IMR-90 (cell line): ENCODE data around the gene GJB5. TPM values are rescaled to one million over a fixed set of nuclear protein-coding genes. Genes with fewer than 3 reads are reported as not detected.

Experiments used
- ATAC-seq: fragments of 200-7000 bp; cut with Tn5 transposase; 2 replicates; pipeline ENCODE4 v1.9.1; 2020; ENCODE audit warnings: low read depth, mild to moderate bottlenecking, moderate library complexity
- BruUV-seq: library from RNA; stranded (reverse); fragments of 400-500 nt; replicated peaks from 2 replicates; lab custom pipeline; 2021; lab: Mats Ljungman, UMichigan
- CTCF ChIA-PET: fragments of 300-600 bp; formaldehyde crosslinking; extraction: SDS; loops from one replicate; lab custom pipeline; 2021; ENCODE audit warnings: antibody characterized with exemption; lab: Yijun Ruan, JAX
- POLR2A ChIA-PET: fragments of 300-600 bp; sonication (Branson Sonifier 250); formaldehyde crosslinking; loops from one replicate; lab custom pipeline; 2022; ENCODE audit warnings: antibody characterized with exemption; ENCODE audit not compliant: unreplicated experiment; lab: Charles Lee
- DNase-seq: peaks from one replicate; pipeline ENCODE4 v3.0.0; 2013
- H2AFZ ChIP-seq: replicated peaks from 2 replicates; pipeline ENCODE3; 2013; ENCODE audit warnings: low read length, mild to moderate bottlenecking; ENCODE audit not compliant: poor library complexity
- H2AK5ac ChIP-seq: 2 replicates; pipeline ENCODE4 v1.6.1; 2013; ENCODE audit warnings: low read depth, low read length, inconsistent platforms
- H2AK9ac ChIP-seq: replicated peaks from 2 replicates; pipeline ENCODE3; 2013; ENCODE audit warnings: mild to moderate bottlenecking, low read depth, low read length, moderate library complexity; ENCODE audit not compliant: poor library complexity
- H2BK120ac ChIP-seq: 2 replicates; pipeline ENCODE4 v1.6.1; 2013; ENCODE audit warnings: low read depth, low read length, inconsistent platforms
- H2BK15ac ChIP-seq: 3 replicates; pipeline ENCODE4 v1.6.1; 2013; ENCODE audit warnings: low read depth, low read length, inconsistent platforms
- H2BK20ac ChIP-seq: 2 replicates; pipeline ENCODE4 v1.6.1; 2013; ENCODE audit warnings: low read depth, mild to moderate bottlenecking, inconsistent platforms, low read length, moderate library complexity
- H2BK5ac ChIP-seq: 2 replicates; pipeline ENCODE4 v1.6.1; 2013; ENCODE audit warnings: mild to moderate bottlenecking, low read depth, low read length, inconsistent platforms; ENCODE audit not compliant: poor library complexity, severe bottlenecking
- H3K14ac ChIP-seq: replicated peaks from 2 replicates; pipeline ENCODE4 v1.6.1; 2013; ENCODE audit warnings: low read depth, low read length, inconsistent platforms
- H3K18ac ChIP-seq: 2 replicates; pipeline ENCODE4 v1.6.1; 2013; ENCODE audit warnings: low read depth, low read length, control low read depth
- H3K23ac ChIP-seq: 2 replicates; pipeline ENCODE4 v1.6.1; 2013; ENCODE audit warnings: low read depth, low read length, inconsistent platforms
- H3K27ac ChIP-seq: 2 replicates; pipeline ENCODE4 v1.5.1; 2013; ENCODE audit warnings: mild to moderate bottlenecking, control low read depth, low read length; ENCODE audit not compliant: insufficient read depth
- H3K27me3 ChIP-seq: 2 replicates; pipeline ENCODE4 v1.6.1; 2013; ENCODE audit warnings: low read length; ENCODE audit not compliant: control insufficient read depth, insufficient read depth
- H3K36me3 ChIP-seq: 2 replicates; pipeline ENCODE4 v1.6.1; 2013; ENCODE audit warnings: low read length, mixed read lengths; ENCODE audit not compliant: control insufficient read depth, insufficient read depth
- H3K4ac ChIP-seq: 2 replicates; pipeline ENCODE4 v1.6.1; 2013; ENCODE audit warnings: low read depth, low read length, inconsistent platforms
- H3K4me1 ChIP-seq: 2 replicates; pipeline ENCODE4 v1.6.1; 2013; ENCODE audit warnings: low read length, mixed read lengths; ENCODE audit not compliant: control insufficient read depth, insufficient read depth
- H3K4me2 ChIP-seq: 2 replicates; pipeline ENCODE4 v1.6.1; 2013; ENCODE audit warnings: low read depth, mild to moderate bottlenecking, control low read depth, low read length, moderate library complexity
- H3K4me3 ChIP-seq: 2 replicates; pipeline ENCODE4 v1.5.1; 2013; ENCODE audit warnings: low read depth, mild to moderate bottlenecking, control low read depth, low read length, moderate library complexity; ENCODE audit not compliant: insufficient read depth
- H3K56ac ChIP-seq: 2 replicates; pipeline ENCODE4 v1.6.1; 2013; ENCODE audit warnings: low read length, inconsistent platforms; ENCODE audit not compliant: insufficient read depth; ENCODE audit errors: extremely low read depth
- H3K79me1 ChIP-seq, 2 experiments: 2 replicates each; pipeline ENCODE4 v1.6.1; 2013; ENCODE audit warnings: low read length in 2 of 2, inconsistent platforms in 1 of 2, low read depth in 1 of 2
- H3K9ac ChIP-seq: 2 replicates; pipeline ENCODE4 v1.6.1; 2013; ENCODE audit warnings: low read depth, low read length, control low read depth
- H3K9me1 ChIP-seq: 2 replicates; pipeline ENCODE4 v1.6.1; 2013; ENCODE audit warnings: low read length, inconsistent platforms; ENCODE audit not compliant: insufficient read depth
- H3K9me3 ChIP-seq: 2 replicates; pipeline ENCODE4 v1.6.1; 2013; ENCODE audit warnings: low read length; ENCODE audit not compliant: control insufficient read depth, insufficient read depth
- H4K20me1 ChIP-seq: 2 replicates; pipeline ENCODE4 v1.6.1; 2013; ENCODE audit warnings: low read length, inconsistent platforms; ENCODE audit not compliant: insufficient read depth
- H4K5ac ChIP-seq: 2 replicates; pipeline ENCODE4 v1.6.1; 2013; ENCODE audit warnings: mild to moderate bottlenecking, low read depth, low read length, control low read depth
- H4K8ac ChIP-seq, 2 experiments: 2 replicates each; pipeline ENCODE4 v1.6.1; 2013; ENCODE audit warnings: low read depth in 2 of 2, low read length in 2 of 2, control low read depth in 1 of 2, inconsistent platforms in 1 of 2
- H4K91ac ChIP-seq: 2 replicates; pipeline ENCODE4 v1.6.1; 2013; ENCODE audit warnings: low read depth, low read length, inconsistent platforms; ENCODE audit not compliant: insufficient read depth
- BHLHE40 ChIP-seq: fragments of 150-350 bp; IDR thresholded peaks from 2 replicates; pipeline ENCODE4 v1.6.1; 2016; ENCODE audit warnings: mild to moderate bottlenecking, low read depth, low read length
- POLR2A ChIP-seq: IDR thresholded peaks from 2 replicates; pipeline ENCODE4 v1.6.1; 2012; ENCODE audit warnings: mild to moderate bottlenecking, low read depth, low read length
- RAD21 ChIP-seq: IDR thresholded peaks from 2 replicates; pipeline ENCODE4 v1.6.1; 2012; ENCODE audit warnings: low read length, improper control_type of control experiment
- USF2 ChIP-seq: fragments of 150-350 bp; IDR thresholded peaks from 2 replicates; pipeline ENCODE4 v1.6.1; 2017; ENCODE audit warnings: mild to moderate bottlenecking, antibody characterized with exemption, low read length, low read depth
- WGBS, 2 experiments: methylation state at CpG; one replicate each; pipeline versions ENCODE4 v1.1.5 to v1.1.7; 2013; ENCODE audit warnings: missing lambda C conversion rate in 2 of 2; ENCODE audit not compliant: insufficient read length in 1 of 2; ENCODE audit errors: extremely low coverage in 2 of 2; 5-methylcytosine and 5-hydroxymethylcytosine counted together
- dilution Hi-C: fragments of 300-500 bp; cut with HindIII; formaldehyde crosslinking; loops from one replicate; pipeline ENCODE4 v1.14.3; 2018; ENCODE audit warnings: low sequenced_read_pairs; ENCODE audit not compliant: unreplicated experiment
- in situ Hi-C: fragments of 300-500 bp; cut with MboI; formaldehyde crosslinking; loops from 3 replicates; pipeline ENCODE4 v1.14.3; 2019; ENCODE audit warnings: low sequenced_read_pairs, inconsistent platforms, mixed read lengths
- intact Hi-C: fragments of 100-400 bp; cut with micrococcal nuclease; formaldehyde crosslinking; loops from 2 replicates; pipeline ENCODE4 v1.10.0; 2022
- polyA plus RNA-seq, 3 experiments: library from polyadenylated mRNA; depleted of rRNA; stranded (reverse); fragments of >200 nt; gene quantifications; 2 replicates each; pipeline ENCODE4 v1.2.3, GENCODE V29; 2012; ENCODE audit warnings: low replicate concordance in 1 of 3
- total RNA-seq: library from RNA; depleted of rRNA; stranded (reverse); fragments of >200 nt; gene quantifications from 2 replicates; pipeline ENCODE4 v1.2.3, GENCODE V29; 2012

GJB5 gene
- total and polyA plus RNA-seq, 2 of the 4 experiments (the other 2 are of a cell fraction): 0.10 TPM; not detected in 1

- Histone ChIP-seq H3K18ac (no peak overlapping the region), H3K9me3 (no peaks in the 10 kb centered on the region), H4K8ac (no peak overlapping the region), H2BK15ac (no peak overlapping the region), H3K4me3 (no peak overlapping the region), H2AK9ac (no peak overlapping the region), H3K14ac (no peak overlapping the region), H3K79me1 (no peaks in the 10 kb centered on the region), H2BK5ac (no peak overlapping the region), H3K4me2 (no peak overlapping the region), H3K23ac (no peak overlapping the region), H2AK5ac (no peak overlapping the region), H4K20me1 (no peaks in the 10 kb centered on the region; the same call in 1 of the 2 replicates), H2AFZ (no peak overlapping the region), H3K9me1 (no peaks in the 10 kb centered on the region), H3K56ac (no peak overlapping the region), H3K27me3 (peaks cover 41% of the 10 kb centered on the region), H3K4me1 (peaks cover 5% of the 10 kb centered on the region; the same call in 1 of the 2 replicates), H3K4ac (no peak overlapping the region), H2BK20ac (no peak overlapping the region), H4K91ac (no peak overlapping the region), H3K36me3 (no peaks in the 10 kb centered on the region), H3K27ac (no peak overlapping the region), H3K9ac (no peak overlapping the region), H2BK120ac (no peak overlapping the region), H4K5ac (no peak overlapping the region)
- DNase-seq (no peak), ATAC-seq (no peak)
- intact Hi-C loops: no loop called here
- CTCF ChIA-PET: no interaction called here
- TF ChIP-seq USF2: no peak
- TF ChIP-seq BHLHE40: no peak
- TF ChIP-seq POLR2A: no peak
- no peak for TF ChIP-seq RAD21
- dilution Hi-C loops: no loop called here
- no TSS peak for BruUV-seq
- WGBS, 2 experiments: no CpG with 5 or more reads among the region's 5 CpGs
- in situ Hi-C loops: no loop called here
- POLR2A ChIA-PET: no interaction called here
Measured at GRCh38 chr1:34779005-34779404, 24.2 kb downstream of the GJB5 start.
